D721Med (cell line): ENCODE measurements around the gene ARHGEF39.

Experiments used
- DNase-seq: peaks from one replicate; pipeline ENCODE4 v3.0.0; 2011; ENCODE audit warnings: low spot score; ENCODE audit not compliant: insufficient read length
- FAIRE-seq: peaks from 2 replicates; lab custom pipeline; 2011; peaks lifted over from hg19 to GRCh38; lab: Jason Lieb, UNC
- CTCF ChIP-seq: IDR thresholded peaks from 2 replicates; pipeline ENCODE4 v1.5.1; 2012; ENCODE audit warnings: mild to moderate bottlenecking, control low read depth; ENCODE audit not compliant: insufficient read depth; ENCODE audit errors: missing control alignments

Gene ARHGEF39

GRCh38 chr9:35658137-35658967 lies 6.6 kb downstream of the ARHGEF39 start, which contains the start of gene CCDC107:
TSS of gene CCDC107 (plus strand) at chr9:35658292. CDS start at chr9:35658380, 88 bp downstream.
- FAIRE-seq (no peak), DNase-seq (peak; percentile 76)
- TF ChIP-seq CTCF: peak; percentile 42

- peak; percentile 84 for DNase-seq
- no peak for FAIRE-seq
- TF ChIP-seq CTCF: peak; percentile 7
Observed at GRCh38 chr9:35657546-35658136, 7.4 kb downstream of the ARHGEF39 start, which contains the start of gene RMRP. TSS of gene RMRP (minus strand) at chr9:35658019.

- FAIRE-seq: no peak
- TF ChIP-seq CTCF: no peak
- peak; percentile 14 for DNase-seq
Observed at GRCh38 chr9:35656831-35657545, 8.0 kb downstream of the ARHGEF39 start.

- FAIRE-seq (no peak), DNase-seq (peak; percentile 2)
- TF ChIP-seq CTCF: no peak
Observed at GRCh38 chr9:35656348-35656747, 8.6 kb downstream of the ARHGEF39 start.

GRCh38 chr9:35653611-35654010 lies 11.4 kb downstream of the ARHGEF39 start:
- no peak for TF ChIP-seq CTCF
- FAIRE-seq (no peak), DNase-seq (no peak)

GRCh38 chr9:35652829-35653209 lies 12.2 kb downstream of the ARHGEF39 start:
- DNase-seq (no peak), FAIRE-seq (no peak)
- TF ChIP-seq CTCF: no peak
